ENCODE measurements around the gene PRAMEF18.

- TF ChIP-seq EZH2 (IDR thresholded peaks at IDR 0.05) (no peak), FOXP2 (optimal IDR thresholded peaks at IDR 0.05; ENCODE audit: control extremely low read depth, extremely low read length, insufficient read depth) (no peak)
These were observed 1.4 kb downstream of the PRAMEF18 start for GRCh38 chr1:13224480-13225060.

Measured in SK-N-MC (cell line).